Esophagus muscularis mucosa (tissue), 4 donors: ENCODE data around the gene LYPD4. TPM values are rescaled to one million over a fixed set of nuclear protein-coding genes. Genes with fewer than 3 reads are reported as not detected.

Source experiments
- DNase-seq: peaks from one replicate; pipeline ENCODE4 v3.0.0-alpha.2; 2017; ENCODE audit errors: extremely low spot score
- H3K27ac ChIP-seq, 4 donors: fragments of 200-600 bp; sonication (generic); replicated peaks in 1 of 4; 1 replicate in 3 of 4; 2 replicates in 1 of 4; pipeline ENCODE4 v1.5.1; 2016 to 2019; ENCODE audit warnings: mild to moderate bottlenecking in 1 of 4
- H3K27me3 ChIP-seq, 4 donors: fragments of 200-600 bp; sonication (generic); one replicate each; pipeline versions ENCODE4 v1.5.1 to v1.6.0; 2016 to 2019
- H3K36me3 ChIP-seq, 4 donors: fragments of 200-600 bp; sonication (generic); one replicate each; pipeline ENCODE4 v1.5.1; 2016 to 2019
- H3K4me1 ChIP-seq, 4 donors: fragments of 200-600 bp; sonication (generic); one replicate each; pipeline ENCODE4 v1.5.1; 2016 to 2019
- H3K4me3 ChIP-seq, 4 donors: fragments of 200-600 bp; sonication (generic); 1 replicate in 2 of 4; 2 replicates in 2 of 4; pipeline ENCODE4 v1.5.1; 2016 to 2019; ENCODE audit warnings: mild to moderate bottlenecking in 4 of 4, moderate library complexity in 1 of 4
- H3K9me3 ChIP-seq, 4 donors: fragments of 200-600 bp; sonication (generic); 1 replicate in 3 of 4; 2 replicates in 1 of 4; pipeline ENCODE4 v1.5.1; 2016 to 2019
- EP300 ChIP-seq: sonication (generic); formaldehyde crosslinking; IDR thresholded peaks from one replicate; pipeline ENCODE4 v1.6.1; 2017; ENCODE audit warnings: antibody characterized with exemption
- POLR2A ChIP-seq: fragments of 450-650 bp; IDR thresholded peaks from one replicate; pipeline ENCODE4 v1.6.1; 2017; ENCODE audit warnings: antibody characterized with exemption, moderate library complexity, mild to moderate bottlenecking, low read depth
- POLR2AphosphoS5 ChIP-seq, 2 donors: sonication (generic); formaldehyde crosslinking; IDR thresholded peaks; one replicate each; pipeline ENCODE4 v1.6.1; 2017; ENCODE audit warnings: antibody characterized with exemption in 2 of 2
- WGBS: methylation state at CpG from one replicate; pipeline ENCODE4 v1.1.5; 2018; 5-methylcytosine and 5-hydroxymethylcytosine counted together
- intact Hi-C: fragments of 100-400 bp; cut with DNase I; formaldehyde crosslinking; loops from one replicate; pipeline ENCODE4 v1.15.1; 2023
- total RNA-seq, 4 donors: library from RNA; depleted of rRNA; stranded (reverse); fragments of >200 nt; gene quantifications; one replicate each; pipeline versions ENCODE4 v1.1.0 to v1.2.1, GENCODE V29; 2016
- TF ChIP-seq, protein P1 (sequence below), 3 experiments: fragments of 200-600 bp in 2 of 3; fragments of 450-650 bp in 1 of 3; sonication (generic) in 2 of 3; IDR thresholded peaks; one replicate each; pipeline ENCODE4 v1.5.1; 2017 to 2019; ENCODE audit warnings: antibody characterized with exemption in 3 of 3, mild to moderate bottlenecking in 2 of 3, moderate library complexity in 1 of 3

The LYPD4 gene
- total RNA-seq, 4 donors from 2014 or later: not detected

DNA sequence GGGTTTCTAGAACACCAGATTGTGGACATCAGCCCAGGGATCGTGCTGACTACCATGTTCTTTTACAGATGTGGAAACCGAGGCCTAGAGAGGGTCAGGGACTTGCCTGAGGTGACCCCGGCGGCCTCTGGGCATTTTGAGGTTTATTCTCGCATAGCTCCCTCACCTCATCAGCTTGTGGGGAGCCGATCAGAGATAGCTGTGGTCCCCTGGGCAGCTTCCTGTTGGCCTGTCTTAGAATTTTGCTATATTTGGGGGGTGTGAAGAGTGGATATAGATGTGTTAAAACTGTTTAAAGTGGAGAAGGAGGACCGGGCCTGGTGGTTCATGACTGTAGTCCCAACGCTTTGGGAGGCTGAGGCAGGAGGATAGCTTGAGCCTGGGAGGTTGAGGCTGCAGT is 45.4 kb upstream of the LYPD4 start:
- no peak for TF ChIP-seq POLR2A
- TF ChIP-seq EP300: no peak
- TF ChIP-seq, protein P1, sequence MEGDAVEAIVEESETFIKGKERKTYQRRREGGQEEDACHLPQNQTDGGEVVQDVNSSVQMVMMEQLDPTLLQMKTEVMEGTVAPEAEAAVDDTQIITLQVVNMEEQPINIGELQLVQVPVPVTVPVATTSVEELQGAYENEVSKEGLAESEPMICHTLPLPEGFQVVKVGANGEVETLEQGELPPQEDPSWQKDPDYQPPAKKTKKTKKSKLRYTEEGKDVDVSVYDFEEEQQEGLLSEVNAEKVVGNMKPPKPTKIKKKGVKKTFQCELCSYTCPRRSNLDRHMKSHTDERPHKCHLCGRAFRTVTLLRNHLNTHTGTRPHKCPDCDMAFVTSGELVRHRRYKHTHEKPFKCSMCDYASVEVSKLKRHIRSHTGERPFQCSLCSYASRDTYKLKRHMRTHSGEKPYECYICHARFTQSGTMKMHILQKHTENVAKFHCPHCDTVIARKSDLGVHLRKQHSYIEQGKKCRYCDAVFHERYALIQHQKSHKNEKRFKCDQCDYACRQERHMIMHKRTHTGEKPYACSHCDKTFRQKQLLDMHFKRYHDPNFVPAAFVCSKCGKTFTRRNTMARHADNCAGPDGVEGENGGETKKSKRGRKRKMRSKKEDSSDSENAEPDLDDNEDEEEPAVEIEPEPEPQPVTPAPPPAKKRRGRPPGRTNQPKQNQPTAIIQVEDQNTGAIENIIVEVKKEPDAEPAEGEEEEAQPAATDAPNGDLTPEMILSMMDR (IDR thresholded peaks at IDR 0.05): no peak
- no peak for TF ChIP-seq POLR2AphosphoS5 (IDR thresholded peaks at IDR 0.05)
- H3K9me3 ChIP-seq: no peaks in the 10 kb centered on the region
- peaks cover 23 to 68% (median 62%) of the 10 kb centered on the region in 4 donors for H3K36me3 ChIP-seq
- peaks cover 28 to 33% (median 30%) of the 10 kb centered on the region in 4 donors for H3K4me1 ChIP-seq
- DNase-seq: no peak
- no peak overlapping the region for H3K27ac ChIP-seq
- intact Hi-C loops: no loop called here
- H3K27me3 ChIP-seq: no peaks in the 10 kb centered on the region
- 89% methylated on average over 8 of the region's 8 CpGs for WGBS
- no peak overlapping the region for H3K4me3 ChIP-seq

- intact Hi-C loops: no loop called here
- TF ChIP-seq POLR2A: no peak
- TF ChIP-seq, protein P1 (IDR thresholded peaks at IDR 0.05): no peak
- TF ChIP-seq EP300: no peak
- TF ChIP-seq POLR2AphosphoS5 (IDR thresholded peaks at IDR 0.05): no peak
- Histone ChIP-seq H3K4me3 (no peak overlapping the region), H3K27me3 (no peaks in the 10 kb centered on the region), H3K36me3 (peaks cover 15 to 58% (median 53%) of the 10 kb centered on the region in 4 donors), H3K9me3 (no peaks in the 10 kb centered on the region), H3K4me1 (peaks cover 34 to 39% (median 36%) of the 10 kb centered on the region in 4 donors), H3K27ac (no peak overlapping the region)
- 93% methylated on average over 11 of the region's 12 CpGs for WGBS
- DNase-seq: no peak
These were observed 44.4 kb upstream of the LYPD4 start for GRCh38 chr19:41888926-41889325.

- Histone ChIP-seq H3K27ac (no peak overlapping the region), H3K4me1 (peaks cover 34 to 47% (median 41%) of the 10 kb centered on the region in 4 donors), H3K9me3 (no peaks in the 10 kb centered on the region), H3K4me3 (no peak overlapping the region), H3K36me3 (peaks cover 15 to 54% (median 48%) of the 10 kb centered on the region in 4 donors), H3K27me3 (no peaks in the 10 kb centered on the region)
- intact Hi-C loops: no loop called here
- TF ChIP-seq, protein P1 (IDR thresholded peaks at IDR 0.05): no peak
- TF ChIP-seq EP300 (no peak), POLR2A (no peak), POLR2AphosphoS5 (IDR thresholded peaks at IDR 0.05) (no peak)
- no peak for DNase-seq
- 45% methylated on average over 10 of the region's 17 CpGs for WGBS
These were observed 43.4 kb upstream of the LYPD4 start for GRCh38 chr19:41887711-41888382.

DNA sequence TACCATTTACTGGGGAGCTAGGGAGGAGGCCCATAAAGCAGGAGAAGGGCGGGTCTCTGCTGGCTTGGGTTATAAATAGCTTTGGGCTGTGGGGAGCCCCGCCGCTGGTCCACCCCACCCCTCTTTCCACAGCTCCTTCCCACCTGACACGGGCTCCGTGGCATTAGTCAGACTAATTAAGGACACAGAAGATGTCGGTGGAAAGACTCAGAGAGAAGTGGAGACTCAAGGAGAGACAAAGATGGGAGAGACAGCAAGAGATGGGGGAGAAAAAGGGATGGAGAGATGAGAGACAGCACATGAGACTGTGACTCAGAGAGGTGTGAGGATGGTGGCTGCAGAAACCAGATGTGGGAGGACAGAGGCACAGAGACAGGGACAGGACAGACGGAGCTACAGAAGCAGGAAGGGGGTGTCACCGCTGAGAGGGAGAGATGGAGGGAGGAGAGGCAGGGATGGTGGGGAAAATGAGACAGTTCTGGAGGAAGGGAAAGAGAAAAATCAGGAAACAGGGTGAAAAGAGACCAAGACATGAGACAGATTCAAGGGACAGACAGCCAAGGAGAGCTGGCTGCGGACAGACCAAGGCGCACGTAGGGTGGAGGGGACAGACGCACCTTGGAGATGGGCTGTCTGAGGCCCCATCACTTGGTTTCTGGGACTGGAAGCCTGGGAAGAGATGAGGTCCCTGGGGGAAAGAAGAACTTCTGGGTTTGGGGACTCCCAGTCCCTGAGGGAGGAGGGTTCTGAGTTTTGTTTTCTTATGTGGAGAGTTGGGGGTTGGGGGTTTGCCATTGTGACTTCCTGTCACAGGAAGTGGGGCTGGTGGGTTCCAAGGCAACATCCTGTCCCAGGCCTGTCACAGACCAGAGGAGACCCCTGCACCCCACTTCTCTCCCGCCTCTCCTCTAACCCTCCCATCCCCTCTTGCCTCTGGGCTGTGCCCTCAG is 42.6 kb upstream of the LYPD4 start:
- H3K9me3 ChIP-seq: no peaks in the 10 kb centered on the region
- H3K4me3 ChIP-seq: no peak overlapping the region
- no peak overlapping the region for H3K27ac ChIP-seq
- no peaks in the 10 kb centered on the region for H3K27me3 ChIP-seq
- intact Hi-C loops: no loop called here
- WGBS: 57% methylated on average over 13 of the region's 13 CpGs
- no peak for DNase-seq
- H3K4me1 ChIP-seq: peaks cover 39 to 55% (median 49%) of the 10 kb centered on the region in 4 donors
- H3K36me3 ChIP-seq: peaks cover 8 to 45% (median 40%) of the 10 kb centered on the region in 4 donors
- TF ChIP-seq, protein P1 (IDR thresholded peaks at IDR 0.05): no peak
- TF ChIP-seq EP300 (no peak), POLR2A (no peak), POLR2AphosphoS5 (IDR thresholded peaks at IDR 0.05) (no peak)
